ENCODE data around the gene MAP4.

DNA sequence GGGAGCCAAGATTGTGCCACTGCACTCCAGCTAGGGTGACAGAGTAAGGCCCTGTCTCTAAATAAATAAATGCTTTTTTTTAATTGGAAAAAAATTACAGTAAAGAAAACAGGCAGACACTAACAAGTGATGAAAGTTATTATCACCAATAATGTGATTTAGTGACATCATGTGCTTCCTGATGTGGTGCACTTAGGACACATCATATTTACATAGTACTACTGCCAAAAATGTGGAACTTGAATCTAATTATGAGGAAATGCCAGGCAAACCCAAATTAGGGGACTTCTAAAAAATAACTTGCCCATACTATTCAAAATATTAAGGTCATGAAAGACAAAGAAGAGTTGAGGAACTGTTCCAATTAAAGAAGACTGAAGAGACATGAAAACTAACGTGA lies 30.8 kb downstream of the MAP4 start:
- TF ChIP-seq CTCF (IDR thresholded peaks at IDR 0.05; ENCODE audit: insufficient read depth, low read depth, low read length) (no peak), EZH2 (IDR thresholded peaks at IDR 0.05; ENCODE audit: insufficient read depth, low read length) (no peak)

Measured in astrocyte (in vitro differentiated cells and primary cell).